Epithelial cell of esophagus (primary cell): ENCODE data around the gene ALK.

Source experiments
- DNase-seq: peaks from one replicate; pipeline ENCODE4 v3.0.0; 2010; ENCODE audit warnings: low read depth
- H3K4me3 ChIP-seq: 2 replicates; pipeline ENCODE4 v1.5.1; 2011; ENCODE audit warnings: mild to moderate bottlenecking, low read length, control low read depth
- CTCF ChIP-seq: IDR thresholded peaks from 2 replicates; pipeline ENCODE4 v1.5.1; 2011; ENCODE audit warnings: low read depth, mild to moderate bottlenecking, low read length, control low read depth, inconsistent platforms; ENCODE audit not compliant: insufficient read depth; ENCODE audit errors: missing control alignments

The ALK gene

GRCh38 chr2:29519338-29519925 lies 402.0 kb downstream of the ALK start:
- TF ChIP-seq CTCF, result no peak
- H3K4me3 ChIP-seq, result no peak overlapping the region
- DNase-seq, result peak; percentile 79

- TF ChIP-seq CTCF, result no peak
- no peak overlapping the region for H3K4me3 ChIP-seq
- no peak for DNase-seq
These were observed 402.6 kb downstream of the ALK start for GRCh38 chr2:29518646-29519337.

- no peak for TF ChIP-seq CTCF
- DNase-seq, result peak; percentile 8
- H3K4me3 ChIP-seq, result no peak overlapping the region
These were observed 403.4 kb downstream of the ALK start for GRCh38 chr2:29518010-29518409.

GRCh38 chr2:29517413-29517812 lies 404.0 kb downstream of the ALK start:
- TF ChIP-seq CTCF, result no peak
- H3K4me3 ChIP-seq, result no peak overlapping the region
- DNase-seq, result no peak

GRCh38 chr2:29516767-29517166 lies 404.6 kb downstream of the ALK start:
- DNase-seq, result no peak
- no peak for TF ChIP-seq CTCF
- no peak overlapping the region for H3K4me3 ChIP-seq

- TF ChIP-seq CTCF, result no peak
- DNase-seq, result no peak
- no peak overlapping the region for H3K4me3 ChIP-seq
These were observed 411.5 kb downstream of the ALK start for GRCh38 chr2:29509878-29510277.

- H3K4me3 ChIP-seq, result no peak overlapping the region
- DNase-seq, result peak; percentile 42
- no peak for TF ChIP-seq CTCF
These were observed 412.0 kb downstream of the ALK start for GRCh38 chr2:29509397-29509796.
